Spleen (tissue), 11 donors: ENCODE data around the gene NENF. TPM values are rescaled to one million over a fixed set of nuclear protein-coding genes. Genes with fewer than 3 reads are reported as not detected.

ENCODE experiments used
- DNase-seq: peaks from one replicate; pipeline ENCODE4 v3.0.0-alpha.2; 2020
- H3K27ac ChIP-seq, 8 donors: fragments of 200-600 bp; sonication (generic) in 7 of 8; 1 replicate in 4 of 8; 2 replicates in 4 of 8; pipeline versions ENCODE4 v1.5.0 to v1.8.0; 2016 to 2021; ENCODE audit warnings: inconsistent platforms in 4 of 8, mild to moderate bottlenecking in 4 of 8, moderate library complexity in 1 of 8
- H3K27me3 ChIP-seq, 7 donors: fragments of 200-600 bp; sonication (generic) in 6 of 7; replicated peaks in 1 of 7; 1 replicate in 4 of 7; 2 replicates in 3 of 7; pipeline versions ENCODE4 v1.5.0 to v1.8.0; 2016 to 2021; ENCODE audit warnings: inconsistent platforms in 3 of 7, mild to moderate bottlenecking in 1 of 7
- H3K36me3 ChIP-seq, 6 donors: fragments of 200-600 bp; sonication (generic) in 5 of 6; 1 replicate in 4 of 6; 2 replicates in 2 of 6; pipeline versions ENCODE4 v1.5.0 to v1.8.0; 2016 to 2021; ENCODE audit warnings: inconsistent platforms in 2 of 6
- H3K4me1 ChIP-seq, 6 donors: fragments of 200-600 bp; sonication (generic) in 5 of 6; 1 replicate in 3 of 6; 2 replicates in 3 of 6; pipeline versions ENCODE4 v1.5.0 to v1.8.0; 2016 to 2021; ENCODE audit warnings: inconsistent platforms in 3 of 6
- H3K4me3 ChIP-seq, 8 donors: fragments of 200-600 bp; sonication (generic) in 7 of 8; 1 replicate in 4 of 8; 2 replicates in 4 of 8; pipeline versions ENCODE4 v1.5.0 to v1.8.0; 2016 to 2021; ENCODE audit warnings: inconsistent platforms in 4 of 8, mild to moderate bottlenecking in 4 of 8, moderate library complexity in 2 of 8
- H3K9me3 ChIP-seq, 8 donors: fragments of 200-600 bp; sonication (generic) in 7 of 8; 1 replicate in 4 of 8; 2 replicates in 4 of 8; pipeline versions ENCODE4 v1.5.0 to v1.8.0; 2016 to 2021; ENCODE audit warnings: inconsistent platforms in 4 of 8
- CTCF ChIP-seq, 11 experiments: fragments of 200-600 bp in 7 of 11; fragments of 450-650 bp in 4 of 11; sonication (generic) in 4 of 11; IDR thresholded peaks in 8 of 11; conservative IDR thresholded peaks in 3 of 11; 1 replicate in 7 of 11; 2 replicates in 4 of 11; pipeline versions ENCODE4 v1.4.0 to v1.8.0; 2016 to 2021; ENCODE audit warnings: antibody characterized with exemption in 11 of 11, inconsistent platforms in 4 of 11, mild to moderate bottlenecking in 1 of 11
- POLR2A ChIP-seq, 3 donors: fragments of 450-650 bp; IDR thresholded peaks; one replicate each; pipeline ENCODE4 v1.5.1; 2017; ENCODE audit warnings: antibody characterized with exemption in 3 of 3, mild to moderate bottlenecking in 1 of 3
- POLR2AphosphoS5 ChIP-seq, 3 donors: sonication (generic); formaldehyde crosslinking; IDR thresholded peaks; one replicate each; pipeline ENCODE4 v1.5.1; 2017; ENCODE audit warnings: antibody characterized with exemption in 3 of 3
- WGBS, 5 donors: extraction: QIAGEN DNeasy Blood & Tissue Kit in 3 of 5; methylation state at CpG; one replicate each; pipeline versions ENCODE4 v1.1.5 to v1.1.7; 2013 to 2018; 5-methylcytosine and 5-hydroxymethylcytosine counted together
- intact Hi-C: fragments of 100-400 bp; cut with DNase I; formaldehyde crosslinking; loops from one replicate; pipeline ENCODE4 v1.15.0; 2023; ENCODE audit warnings: low total_unique reads
- polyA plus RNA-seq, 3 donors: library from polyadenylated mRNA; stranded (reverse); fragments of 200-250 nt; gene quantifications; one replicate each; pipeline ENCODE4 v1.2.1, GENCODE V29; 2013
- total RNA-seq, 7 donors: library from RNA; depleted of rRNA in 3 of 7; stranded (reverse); fragments of >200 nt in 3 of 7; fragmentation: NEBNext Ultra II Directional in 4 of 7; extraction: Animal tissue kit (Norgen Biotek cat#: 25700) in 4 of 7; gene quantifications; one replicate each; pipeline versions ENCODE4 v1.1.0 to v1.2.1, GENCODE V29; 2016 to 2021
- donor health status: healthy with polysubstance abuse.
- donor health status: DM: no; HTN: no; CAD: no; lungs with moderate emphysema.
- donor health status: DM: no; HTN: no; CAD: no.
- donor health status: Bipolar disorder and iron deficiency.
- donor health status: healthy.
- donor health status: DM: no; HTN: no; CAD: no.
- donor health status: DM: yes; HTN: yes; CAD: no.

NENF gene
- total and polyA plus RNA-seq, 10 donors, result 23.2 to 59.4 (median 40.8) TPM

- 40 to 66% (median 57%) methylated on average over 5 of the region's 5 CpGs for WGBS, 5 donors
- Histone ChIP-seq H3K36me3 (no peaks in the 10 kb centered on the region), H3K4me1 (peaks cover 0 to 26% (median 11%) of the 10 kb centered on the region in 6 donors), H3K9me3 (no peaks in the 10 kb centered on the region), H3K27me3 (no peaks in the 10 kb centered on the region), H3K27ac (peak overlapping the region in 2 of 8 donors; percentile 16 to 31), H3K4me3 (no peak overlapping the region)
- TF ChIP-seq CTCF (IDR thresholded peaks at IDR 0.05 in 8 of 11, conservative IDR thresholded peaks at IDR 0.05 in 3 of 11) (no peak), POLR2A (IDR thresholded peaks at IDR 0.05) (no peak), POLR2AphosphoS5 (IDR thresholded peaks at IDR 0.05) (no peak)
- intact Hi-C loops, result no loop called here
- DNase-seq, result no peak
Observed at GRCh38 chr1:212428496-212428895, 4.2 kb upstream of the NENF start.

- no peaks in the 10 kb centered on the region for H3K36me3 ChIP-seq
- H3K4me3 ChIP-seq, result no peak overlapping the region
Observed at GRCh38 chr1:212430416-212430815, 2.3 kb upstream of the NENF start.

GRCh38 chr1:212430955-212431394 is 1.7 kb upstream of the NENF start:
- peaks cover 0 to 37% (median 21%) of the 10 kb centered on the region in 6 donors for H3K4me1 ChIP-seq
- no peak overlapping the region for H3K27ac ChIP-seq
- H3K4me3 ChIP-seq, result no peak overlapping the region
- no peaks in the 10 kb centered on the region for H3K36me3 ChIP-seq
- no peak for DNase-seq
- TF ChIP-seq POLR2A (IDR thresholded peaks at IDR 0.05) (no peak), POLR2AphosphoS5 (IDR thresholded peaks at IDR 0.05) (no peak), CTCF (IDR thresholded peaks at IDR 0.05 in 8 of 11, conservative IDR thresholded peaks at IDR 0.05 in 3 of 11) (no peak)
- 79 to 85% (median 84%) methylated on average over 3 of the region's 3 CpGs for WGBS, 5 donors
- H3K9me3 ChIP-seq, result no peaks in the 10 kb centered on the region
- H3K27me3 ChIP-seq, result no peaks in the 10 kb centered on the region
- intact Hi-C loops, result no loop called here

More at GRCh38 chr1:212430416-212430815, 2.3 kb upstream of the NENF start:
- Histone ChIP-seq H3K27ac (no peak overlapping the region), H3K27me3 (no peaks in the 10 kb centered on the region), H3K9me3 (no peaks in the 10 kb centered on the region), H3K4me1 (peaks cover 0 to 37% (median 21%) of the 10 kb centered on the region in 6 donors)
- TF ChIP-seq POLR2AphosphoS5 (IDR thresholded peaks at IDR 0.05), result no peak
- TF ChIP-seq POLR2A (IDR thresholded peaks at IDR 0.05), result no peak
- no peak for TF ChIP-seq CTCF (IDR thresholded peaks at IDR 0.05 in 8 of 11, conservative IDR thresholded peaks at IDR 0.05 in 3 of 11)
- DNase-seq, result no peak
- WGBS, 5 donors, result 92 to 96% (median 94%) methylated on average over 2 of the region's 2 CpGs
- intact Hi-C loops, result no loop called here

- peaks cover 0 to 37% (median 21%) of the 10 kb centered on the region in 6 donors for H3K4me1 ChIP-seq
- H3K36me3 ChIP-seq, result no peaks in the 10 kb centered on the region
- H3K27ac ChIP-seq, result no peak overlapping the region
- WGBS, 5 donors, result 92 to 93% (median 93%) methylated on average over 9 of the region's 9 CpGs
- no peak for DNase-seq
- H3K4me3 ChIP-seq, result no peak overlapping the region
- no peak for TF ChIP-seq CTCF (IDR thresholded peaks at IDR 0.05 in 8 of 11, conservative IDR thresholded peaks at IDR 0.05 in 3 of 11)
- TF ChIP-seq POLR2AphosphoS5 (IDR thresholded peaks at IDR 0.05), result no peak
- TF ChIP-seq POLR2A (IDR thresholded peaks at IDR 0.05), result no peak
- no peaks in the 10 kb centered on the region for H3K27me3 ChIP-seq
- intact Hi-C loops, result no loop called here
- no peaks in the 10 kb centered on the region for H3K9me3 ChIP-seq
Observed at GRCh38 chr1:212431644-212432043, 1.1 kb upstream of the NENF start.
